ENCODE data around the gene TTC28.

The TTC28 gene

GRCh38 chr22:27930331-27931060 is 749.1 kb downstream of the TTC28 start:
- DNase-seq = no peak
- in situ Hi-C loops (cut with MboI; ENCODE audit: low pct_unique_long_range_greater_than_20kb, low sequenced_read_pairs) = no loop called here

All from KBM-7 (cell line).